ENCODE results near the gene PSMD11.

PSMD11 gene

DNA sequence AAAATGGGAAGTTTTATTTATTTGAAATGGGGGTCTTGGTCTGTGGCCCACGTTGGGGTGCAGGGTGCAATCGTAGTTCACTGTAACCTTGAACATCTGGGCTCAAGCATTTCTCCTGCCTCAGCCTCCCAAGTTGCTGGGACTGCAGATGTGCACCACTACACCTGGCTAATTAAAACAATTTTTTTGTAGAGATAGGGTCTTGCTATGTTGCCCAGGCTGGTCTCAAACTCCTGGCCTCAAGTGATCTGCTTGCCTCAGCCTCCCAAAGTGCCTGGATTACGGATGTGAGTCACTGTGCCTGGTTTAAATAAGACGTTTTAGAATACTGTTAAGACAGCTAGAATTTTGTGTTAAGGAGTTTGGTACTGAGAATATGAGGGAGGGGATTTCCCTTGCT lies 15.7 kb downstream of the PSMD11 start:
- Histone ChIP-seq H3K9ac (ENCODE audit: low read depth, low read length) (no peak overlapping the region), H2AFZ (ENCODE audit: low read depth, low read length) (no peak overlapping the region), H3K27ac (ENCODE audit: low read length) (no peak overlapping the region), H3K4me3 (ENCODE audit: low read depth in 1 of 2, low read length in 2 of 2) (no peak overlapping the region), H3K4me2 (ENCODE audit: insufficient read depth, low read length) (no peak overlapping the region), H3K9me3 (ENCODE audit: insufficient read depth, low read length, severe bottlenecking) (no peaks in the 10 kb centered on the region), H3K79me2 (ENCODE audit: insufficient read depth, low read length) (peaks cover 80% of the 10 kb centered on the region), H3K36me3 (ENCODE audit: insufficient read depth, low read length) (peaks cover 92% of the 10 kb centered on the region), H4K20me1 (ENCODE audit: insufficient read depth, low read length) (peaks cover 51% of the 10 kb centered on the region; the same call in 1 of the 2 replicates), H3K4me1 (ENCODE audit: insufficient read depth, low read length) (no peaks in the 10 kb centered on the region), H3K27me3 (ENCODE audit: insufficient read depth, low read length, poor library complexity) (no peaks in the 10 kb centered on the region)
- no peak for TF ChIP-seq EZH2 (IDR thresholded peaks at IDR 0.05; ENCODE audit: borderline replicate concordance, low read depth, low read length, severe bottlenecking)
- TF ChIP-seq, protein P1, sequence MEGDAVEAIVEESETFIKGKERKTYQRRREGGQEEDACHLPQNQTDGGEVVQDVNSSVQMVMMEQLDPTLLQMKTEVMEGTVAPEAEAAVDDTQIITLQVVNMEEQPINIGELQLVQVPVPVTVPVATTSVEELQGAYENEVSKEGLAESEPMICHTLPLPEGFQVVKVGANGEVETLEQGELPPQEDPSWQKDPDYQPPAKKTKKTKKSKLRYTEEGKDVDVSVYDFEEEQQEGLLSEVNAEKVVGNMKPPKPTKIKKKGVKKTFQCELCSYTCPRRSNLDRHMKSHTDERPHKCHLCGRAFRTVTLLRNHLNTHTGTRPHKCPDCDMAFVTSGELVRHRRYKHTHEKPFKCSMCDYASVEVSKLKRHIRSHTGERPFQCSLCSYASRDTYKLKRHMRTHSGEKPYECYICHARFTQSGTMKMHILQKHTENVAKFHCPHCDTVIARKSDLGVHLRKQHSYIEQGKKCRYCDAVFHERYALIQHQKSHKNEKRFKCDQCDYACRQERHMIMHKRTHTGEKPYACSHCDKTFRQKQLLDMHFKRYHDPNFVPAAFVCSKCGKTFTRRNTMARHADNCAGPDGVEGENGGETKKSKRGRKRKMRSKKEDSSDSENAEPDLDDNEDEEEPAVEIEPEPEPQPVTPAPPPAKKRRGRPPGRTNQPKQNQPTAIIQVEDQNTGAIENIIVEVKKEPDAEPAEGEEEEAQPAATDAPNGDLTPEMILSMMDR (IDR thresholded peaks at IDR 0.05; ENCODE audit: borderline replicate concordance, extremely low read depth, low read length, poor library complexity, severe bottlenecking) = no peak
- no peak for ATAC-seq (ENCODE audit: insufficient read depth, low read depth)
- DNase-seq = no peak

DNA sequence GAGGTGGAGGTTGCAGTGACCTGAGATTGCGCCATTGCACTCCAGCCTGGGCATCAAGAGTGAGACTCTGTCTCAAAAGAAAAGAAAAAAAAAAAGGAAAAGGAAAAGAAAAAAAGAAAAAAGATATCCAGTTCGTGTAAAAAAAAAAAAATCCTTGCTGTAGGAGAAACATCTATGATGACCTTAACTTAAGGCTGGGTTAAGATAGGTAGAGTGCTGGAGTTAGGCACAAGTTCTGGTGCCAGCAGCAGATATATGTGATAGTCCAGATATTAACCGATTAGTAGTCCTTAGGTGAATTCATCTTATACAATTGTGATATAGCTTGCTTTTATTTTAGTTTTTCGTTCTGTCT lies 17.2 kb downstream of the PSMD11 start:
- H3K27me3 ChIP-seq (ENCODE audit: insufficient read depth, low read length, poor library complexity) = no peaks in the 10 kb centered on the region
- H4K20me1 ChIP-seq (ENCODE audit: insufficient read depth, low read length) = peaks cover 53% of the 10 kb centered on the region; the same call in 1 of the 2 replicates
- peak; percentile 27; the same call in 1 of the 3 replicates for ATAC-seq (ENCODE audit: insufficient read depth, low read depth)
- no peak overlapping the region for H3K4me2 ChIP-seq (ENCODE audit: insufficient read depth, low read length)
- TF ChIP-seq EZH2 (IDR thresholded peaks at IDR 0.05; ENCODE audit: borderline replicate concordance, low read depth, low read length, severe bottlenecking) = no peak
- no peak overlapping the region for H3K9ac ChIP-seq (ENCODE audit: low read depth, low read length)
- H3K4me3 ChIP-seq (ENCODE audit: low read depth in 1 of 2, low read length in 2 of 2) = no peak overlapping the region
- peaks cover 77% of the 10 kb centered on the region for H3K79me2 ChIP-seq (ENCODE audit: insufficient read depth, low read length)
- H3K4me1 ChIP-seq (ENCODE audit: insufficient read depth, low read length) = no peaks in the 10 kb centered on the region
- H3K27ac ChIP-seq (ENCODE audit: low read length) = no peak overlapping the region
- H3K9me3 ChIP-seq (ENCODE audit: insufficient read depth, low read length, severe bottlenecking) = no peaks in the 10 kb centered on the region
- H3K36me3 ChIP-seq (ENCODE audit: insufficient read depth, low read length) = peaks cover 95% of the 10 kb centered on the region
- DNase-seq = no peak
- no peak overlapping the region for H2AFZ ChIP-seq (ENCODE audit: low read depth, low read length)

DNA sequence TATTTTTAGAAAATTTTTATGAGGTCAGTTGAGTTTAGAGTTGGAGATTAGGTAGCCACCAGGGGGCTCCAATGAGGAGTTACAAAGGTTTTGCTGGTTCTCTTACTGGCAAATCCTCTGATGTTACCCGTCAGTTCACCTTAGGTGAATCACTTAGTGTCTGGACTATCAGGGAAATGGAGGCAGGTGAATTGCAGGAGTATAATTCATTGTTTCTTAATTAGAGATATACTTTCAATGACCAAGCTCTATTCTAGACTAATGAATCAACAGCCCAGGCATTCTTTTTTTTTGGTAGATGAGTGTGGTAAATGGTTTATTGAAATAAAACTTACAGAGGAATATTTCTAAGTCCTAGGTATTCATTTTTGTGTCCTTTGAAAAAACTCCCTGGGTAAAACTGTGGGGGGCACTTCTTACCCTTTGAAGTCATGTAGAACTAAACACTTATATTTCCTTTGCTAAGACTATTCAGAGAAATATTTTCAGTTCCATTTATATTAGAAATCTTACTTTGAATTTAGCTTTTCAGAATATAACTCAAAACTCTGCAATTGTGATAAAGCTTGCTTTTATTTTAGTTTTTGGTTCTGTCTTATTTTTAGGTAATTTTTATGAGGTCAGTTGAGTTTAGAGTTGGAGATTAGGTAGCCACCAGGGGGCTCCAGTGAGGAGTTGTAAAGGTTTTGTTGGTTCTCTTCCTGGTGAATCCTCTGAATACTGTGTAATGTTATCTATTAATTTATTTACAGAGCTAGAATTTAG lies 17.7 kb downstream of the PSMD11 start:
- no peaks in the 10 kb centered on the region for H3K9me3 ChIP-seq (ENCODE audit: insufficient read depth, low read length, severe bottlenecking)
- no peaks in the 10 kb centered on the region for H3K4me1 ChIP-seq (ENCODE audit: insufficient read depth, low read length)
- H3K9ac ChIP-seq (ENCODE audit: low read depth, low read length) = no peak overlapping the region
- no peak overlapping the region for H3K4me2 ChIP-seq (ENCODE audit: insufficient read depth, low read length)
- H2AFZ ChIP-seq (ENCODE audit: low read depth, low read length) = no peak overlapping the region
- TF ChIP-seq EZH2 (IDR thresholded peaks at IDR 0.05; ENCODE audit: borderline replicate concordance, low read depth, low read length, severe bottlenecking) = no peak
- TF ChIP-seq, protein P1 (IDR thresholded peaks at IDR 0.05; ENCODE audit: borderline replicate concordance, extremely low read depth, low read length, poor library complexity, severe bottlenecking) = peak; percentile 69
- H3K4me3 ChIP-seq (ENCODE audit: low read depth in 1 of 2, low read length in 2 of 2) = no peak overlapping the region
- peaks cover 57% of the 10 kb centered on the region; the same call in 1 of the 2 replicates for H4K20me1 ChIP-seq (ENCODE audit: insufficient read depth, low read length)
- peaks cover 78% of the 10 kb centered on the region for H3K79me2 ChIP-seq (ENCODE audit: insufficient read depth, low read length)
- DNase-seq (peak; percentile 65), ATAC-seq (ENCODE audit: insufficient read depth, low read depth) (peak; percentile 66)
- H3K27me3 ChIP-seq (ENCODE audit: insufficient read depth, low read length, poor library complexity) = no peaks in the 10 kb centered on the region
- H3K27ac ChIP-seq (ENCODE audit: low read length) = no peak overlapping the region
- H3K36me3 ChIP-seq (ENCODE audit: insufficient read depth, low read length) = peaks cover 96% of the 10 kb centered on the region

DNA sequence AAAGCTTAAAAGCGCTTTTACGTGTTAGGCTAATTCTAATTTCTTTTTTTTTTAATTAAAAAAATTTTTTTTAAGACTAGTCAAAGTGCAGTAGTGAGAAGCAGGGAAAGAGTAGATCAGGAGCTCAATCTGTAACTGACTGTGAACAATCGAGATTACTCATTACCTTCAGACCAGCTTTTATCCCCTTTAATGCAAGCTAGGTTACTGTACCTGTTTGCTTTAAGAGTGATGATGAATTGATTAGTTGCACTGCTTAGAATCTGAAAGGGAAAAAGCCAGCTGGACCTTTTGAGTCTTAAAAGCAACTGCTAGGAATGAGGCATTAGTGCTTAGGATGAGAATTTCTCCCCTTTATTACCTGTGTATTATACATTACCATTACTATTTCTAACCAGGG lies 19.0 kb downstream of the PSMD11 start:
- Histone ChIP-seq H3K27ac (ENCODE audit: low read length) (no peak overlapping the region), H3K4me1 (ENCODE audit: insufficient read depth, low read length) (no peaks in the 10 kb centered on the region), H3K27me3 (ENCODE audit: insufficient read depth, low read length, poor library complexity) (no peaks in the 10 kb centered on the region), H3K9me3 (ENCODE audit: insufficient read depth, low read length, severe bottlenecking) (no peaks in the 10 kb centered on the region), H3K79me2 (ENCODE audit: insufficient read depth, low read length) (peaks cover 77% of the 10 kb centered on the region), H2AFZ (ENCODE audit: low read depth, low read length) (no peak overlapping the region), H3K4me3 (ENCODE audit: low read depth in 1 of 2, low read length in 2 of 2) (no peak overlapping the region), H3K36me3 (ENCODE audit: insufficient read depth, low read length) (peaks cover 96% of the 10 kb centered on the region), H3K9ac (ENCODE audit: low read depth, low read length) (no peak overlapping the region), H4K20me1 (ENCODE audit: insufficient read depth, low read length) (peaks cover 52% of the 10 kb centered on the region; the same call in 1 of the 2 replicates), H3K4me2 (ENCODE audit: insufficient read depth, low read length) (no peak overlapping the region)
- TF ChIP-seq EZH2 (IDR thresholded peaks at IDR 0.05; ENCODE audit: borderline replicate concordance, low read depth, low read length, severe bottlenecking) = no peak
- TF ChIP-seq, protein P1 (IDR thresholded peaks at IDR 0.05; ENCODE audit: borderline replicate concordance, extremely low read depth, low read length, poor library complexity, severe bottlenecking) = no peak
- ATAC-seq (ENCODE audit: insufficient read depth, low read depth) = no peak
- DNase-seq = no peak
